ENCODE measurements around the gene CIB1. TPM values are rescaled to one million over a fixed set of nuclear protein-coding genes. Genes with fewer than 3 reads are reported as not detected.
"Not testable (repeated sequence)": the region's sequence is repeated elsewhere in the genome, so short reads cannot be mapped to it uniquely, and the experiment has no call there.

Gene CIB1
- 10 to 100 TPM; 50.2 to 62.1 (median 52.7) TPM for polyA plus RNA-seq (ENCODE audit: insufficient read length in 4 of 4)

GRCh38 chr15:90233387-90234095 lies at the start of gene CIB1:
Gene CIB1, minus strand, starts transcription at chr15:90233941. Its CDS starts 56 bp downstream, at chr15:90233885.
- DNase-seq (ENCODE audit: low read depth in 4 of 4, low spot score in 2 of 4) = peak in 2 of 4 donors; percentile 84 to 92

DNA sequence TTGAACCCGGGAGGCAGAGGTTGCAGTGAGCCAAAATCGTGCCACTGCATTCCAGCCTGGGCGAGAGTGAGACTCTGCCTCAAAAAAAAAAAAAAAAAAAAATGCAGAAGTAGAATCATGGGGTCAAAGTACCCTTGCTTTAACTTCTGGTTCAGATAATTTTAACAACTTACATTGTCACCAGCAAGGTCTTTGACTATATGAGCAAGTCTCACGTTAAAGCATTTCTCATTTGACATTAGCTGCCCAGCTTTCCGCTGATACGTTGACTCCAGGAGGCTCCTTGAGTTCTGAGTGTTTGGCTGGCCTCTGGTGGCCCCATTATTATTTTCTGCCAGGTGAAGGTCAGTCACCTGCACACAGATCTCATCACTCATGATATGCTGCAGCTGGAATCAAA lies 47.9 kb upstream of the CIB1 start:
- DNase-seq (ENCODE audit: low read depth in 4 of 4, low spot score in 2 of 4) = not testable (repeated sequence)

GRCh38 chr15:90280743-90281142 lies 47.0 kb upstream of the CIB1 start:
- DNase-seq (ENCODE audit: low read depth in 4 of 4, low spot score in 2 of 4) = not testable (repeated sequence)

DNA sequence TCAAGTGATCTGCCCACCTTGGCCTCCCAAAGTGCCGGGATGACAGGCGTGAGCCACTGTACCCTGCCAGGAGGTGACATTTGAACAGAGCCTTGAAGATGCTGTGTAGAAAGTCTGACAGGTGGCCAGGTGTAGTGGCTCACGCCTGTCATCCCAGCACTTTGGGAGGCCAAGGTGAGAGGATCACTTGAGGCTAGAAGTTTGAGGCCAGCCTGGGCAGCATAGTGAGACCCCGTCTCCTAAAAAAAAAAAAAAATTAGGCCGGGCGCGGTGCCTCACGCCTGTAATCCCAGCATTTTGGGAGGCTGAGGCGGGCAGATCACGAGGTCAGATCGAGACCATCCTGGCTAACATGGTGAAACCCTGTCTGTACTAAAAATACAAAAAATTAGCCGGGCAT lies 44.7 kb upstream of the CIB1 start:
- not testable (repeated sequence) for DNase-seq (ENCODE audit: low read depth in 4 of 4, low spot score in 2 of 4)

GRCh38 chr15:90271459-90272166 lies 37.9 kb upstream of the CIB1 start:
- no peak for DNase-seq (ENCODE audit: low read depth in 4 of 4, low spot score in 2 of 4)

DNA sequence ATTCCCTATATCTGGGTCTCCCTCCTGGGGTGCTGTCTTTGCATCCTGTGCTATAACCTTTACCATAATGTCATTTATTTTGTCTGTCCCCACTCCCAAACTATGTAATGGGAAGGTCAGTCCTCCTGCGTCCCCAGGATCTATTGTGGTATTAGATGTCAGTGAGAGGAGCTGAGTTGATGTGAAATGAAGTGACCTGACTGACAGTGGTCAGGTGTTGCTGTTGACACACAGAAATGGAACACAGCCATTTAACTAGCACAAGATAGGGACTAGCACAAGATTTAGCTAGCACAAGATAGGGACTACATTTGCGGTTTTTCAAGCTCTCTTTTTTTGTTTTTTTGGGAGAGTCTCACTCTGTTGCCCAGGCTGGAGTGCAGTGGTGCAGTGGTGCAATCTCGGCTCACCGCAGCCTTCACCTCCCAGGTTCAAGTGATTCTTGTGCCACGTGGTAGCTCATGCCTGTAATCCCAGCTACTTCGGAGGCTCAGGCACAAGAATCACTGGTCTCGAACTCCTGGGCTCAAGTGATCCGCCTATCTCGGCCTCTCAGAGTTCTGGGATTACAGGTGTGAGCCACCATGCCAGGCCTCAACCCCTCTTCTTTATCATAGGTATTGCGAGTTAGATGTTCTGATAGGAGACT lies 36.9 kb upstream of the CIB1 start:
- no peak for DNase-seq (ENCODE audit: low read depth in 4 of 4, low spot score in 2 of 4)

DNA sequence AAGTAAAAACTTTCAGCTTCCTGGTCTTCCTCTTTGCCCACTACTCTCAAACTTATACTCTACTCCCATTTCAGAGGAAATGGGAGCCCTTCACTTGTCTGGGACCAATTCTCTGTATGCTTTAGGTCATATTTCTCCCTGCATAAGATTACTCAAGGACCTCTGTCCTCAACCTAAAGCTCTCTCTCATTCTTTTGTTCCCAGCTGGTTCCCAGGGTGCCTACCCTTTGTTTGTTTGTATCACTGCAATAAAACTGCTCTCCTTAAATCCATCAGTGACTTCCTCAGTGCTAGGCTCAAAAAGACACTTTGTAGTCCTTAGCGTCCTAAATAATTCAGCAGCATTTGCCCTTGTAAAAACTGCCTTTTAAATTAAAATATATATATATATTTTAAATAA lies 34.7 kb upstream of the CIB1 start:
- DNase-seq (ENCODE audit: low read depth in 4 of 4, low spot score in 2 of 4) = no peak

- DNase-seq (ENCODE audit: low read depth in 4 of 4, low spot score in 2 of 4) = no peak
These were observed 32.7 kb upstream of the CIB1 start for GRCh38 chr15:90266485-90266884.

- DNase-seq (ENCODE audit: low read depth in 4 of 4, low spot score in 2 of 4) = peak in 1 of 4 donors; percentile 23
These were observed 32.3 kb upstream of the CIB1 start for GRCh38 chr15:90266061-90266431.

DNA sequence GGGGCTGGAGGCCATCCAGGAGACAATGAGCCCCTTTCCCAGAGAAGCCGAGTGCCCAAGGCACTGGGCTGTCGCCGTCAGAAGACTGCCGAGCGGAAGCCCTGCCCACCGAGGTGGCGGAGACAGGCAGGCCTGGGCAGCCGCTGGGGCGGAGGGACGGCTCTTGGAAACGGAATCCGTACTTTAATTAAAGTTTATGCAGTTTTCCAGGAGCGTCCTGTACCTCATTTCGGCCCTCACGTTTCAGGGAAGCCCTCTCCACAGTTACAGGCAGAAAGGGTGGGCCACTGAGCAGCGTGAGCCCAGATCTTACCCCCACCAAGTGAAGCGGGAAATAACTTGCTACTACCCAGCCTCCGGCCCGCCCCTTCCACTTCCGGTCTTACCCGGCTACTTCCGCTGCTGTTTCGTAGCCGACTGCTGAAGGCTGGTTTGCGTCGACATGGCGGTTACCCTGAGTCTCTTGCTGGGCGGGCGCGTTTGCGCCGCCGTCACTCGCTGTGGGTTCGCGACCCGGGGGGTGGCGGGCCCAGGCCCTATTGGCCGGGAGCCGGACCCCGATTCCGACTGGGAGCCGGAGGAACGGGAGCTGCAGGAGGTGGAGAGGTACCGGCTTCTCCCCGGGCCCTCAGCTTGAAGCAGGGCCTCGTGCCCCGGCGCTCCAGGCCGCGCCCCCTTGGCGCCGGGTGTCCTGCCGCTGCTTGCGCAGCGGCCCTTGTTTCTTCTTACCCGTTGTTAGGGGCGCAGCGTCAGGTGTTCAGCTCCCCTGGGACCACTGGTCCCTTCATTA lies 31.7 kb upstream of the CIB1 start, which contains the start of gene NGRN:
NGRN (plus strand) TSS at position 402 of the 790 bp plus-strand sequence; CDS start at position 443, 41 bp downstream.
- peak; percentile 88 to 90 (median 90) for DNase-seq (ENCODE audit: low read depth in 4 of 4, low spot score in 2 of 4)

DNA sequence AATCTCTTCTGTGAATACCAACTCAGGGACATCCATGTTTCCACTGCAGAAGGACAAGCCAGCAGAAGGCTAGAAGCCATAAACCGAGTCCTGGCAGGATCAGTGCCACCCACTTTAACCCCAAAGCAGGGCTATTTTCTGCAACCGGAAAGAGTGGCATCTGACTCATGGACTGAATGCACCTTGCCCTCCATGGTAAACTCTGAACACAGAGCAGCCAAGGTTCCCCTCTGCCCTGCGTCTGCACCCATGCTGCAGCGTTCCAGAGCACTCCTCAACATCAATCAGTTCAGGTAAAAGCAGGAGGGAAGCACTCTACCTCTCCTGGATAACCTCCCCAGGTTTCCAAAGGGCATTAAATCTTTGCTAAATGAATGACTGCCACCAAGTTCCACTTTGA lies 30.9 kb upstream of the CIB1 start:
- DNase-seq (ENCODE audit: low read depth in 4 of 4, low spot score in 2 of 4) = no peak

- DNase-seq (ENCODE audit: low read depth in 4 of 4, low spot score in 2 of 4) = no peak
These were observed 28.7 kb upstream of the CIB1 start for GRCh38 chr15:90262426-90262825.

DNA sequence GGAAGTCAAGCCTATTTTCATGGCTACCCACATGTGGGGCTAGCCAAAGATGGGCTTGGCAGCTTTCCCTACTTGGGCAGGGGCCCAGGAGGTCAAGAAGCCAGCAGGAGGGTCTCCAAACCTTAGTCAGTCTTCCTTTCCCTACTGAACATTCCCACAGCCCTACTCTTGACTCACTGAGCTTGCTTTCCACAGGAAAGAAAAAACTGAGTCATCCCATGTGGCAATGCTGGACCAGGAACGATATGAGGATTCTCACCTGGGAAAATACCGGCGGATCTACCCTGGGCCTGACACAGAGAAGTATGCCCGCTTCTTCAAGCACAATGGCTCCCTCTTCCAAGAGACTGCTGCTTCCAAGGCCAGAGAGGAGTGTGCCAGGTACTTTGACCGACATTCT lies 28.1 kb upstream of the CIB1 start:
- no peak for DNase-seq (ENCODE audit: low read depth in 4 of 4, low spot score in 2 of 4)

DNA sequence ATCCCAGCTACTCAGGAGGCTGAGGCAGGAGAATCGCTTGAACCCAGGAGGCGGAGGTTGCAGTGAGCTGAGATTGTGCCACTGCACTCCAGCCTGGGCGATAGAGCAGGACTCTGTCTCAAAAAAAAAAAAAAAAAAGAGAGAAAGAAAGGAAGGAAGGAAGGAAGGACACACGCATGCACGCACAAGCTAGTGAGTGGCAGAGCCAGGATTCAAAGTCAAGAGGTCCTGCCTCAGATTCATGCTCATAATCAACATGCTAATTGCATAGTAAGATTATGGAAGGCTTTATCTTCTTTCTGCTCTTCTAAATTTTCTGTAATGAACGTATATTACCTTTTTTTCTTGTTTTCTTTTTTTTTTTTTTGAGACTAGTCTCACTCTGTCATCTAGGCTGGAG lies 27.0 kb upstream of the CIB1 start:
- DNase-seq (ENCODE audit: low read depth in 4 of 4, low spot score in 2 of 4) = not testable (repeated sequence)

- DNase-seq (ENCODE audit: low read depth in 4 of 4, low spot score in 2 of 4) = no peak
These were observed 25.8 kb upstream of the CIB1 start for GRCh38 chr15:90259524-90259923.

- no peak for DNase-seq (ENCODE audit: low read depth in 4 of 4, low spot score in 2 of 4)
These were observed 24.0 kb upstream of the CIB1 start for GRCh38 chr15:90257776-90258175.

DNA sequence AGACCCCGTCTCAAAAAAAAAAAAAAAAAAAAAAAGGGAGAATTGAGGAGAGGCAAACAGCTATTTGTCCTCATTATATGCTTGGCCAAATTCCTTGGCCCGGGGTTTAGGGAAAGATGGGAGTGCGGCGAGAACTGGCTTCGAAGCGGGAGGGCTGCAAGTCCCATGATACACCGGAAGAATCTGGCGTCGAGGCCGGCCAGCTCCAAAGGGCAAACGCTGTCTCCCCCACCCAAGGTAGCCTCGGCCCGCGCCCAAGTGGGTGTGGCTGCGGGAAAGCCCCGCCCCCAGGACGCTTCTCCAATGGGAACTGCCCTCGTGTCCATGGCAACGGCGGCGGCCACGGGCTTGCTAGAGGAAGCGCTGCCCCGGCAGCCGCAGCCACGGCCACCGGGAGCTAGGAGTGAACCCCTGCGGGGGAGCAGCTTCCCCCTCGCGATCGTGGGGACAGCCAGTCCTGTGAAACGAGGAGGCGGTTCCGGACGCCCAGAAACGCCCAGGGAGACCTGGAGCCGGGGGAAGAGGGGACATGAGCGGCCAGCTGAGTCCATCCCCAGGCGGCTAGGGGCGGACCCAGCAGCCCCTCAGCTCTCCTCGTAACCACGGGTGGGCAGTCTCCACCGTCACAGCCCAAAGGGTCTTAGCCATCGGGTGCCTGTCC lies 15.6 kb upstream of the CIB1 start, which contains the start of gene TTLL13:
TTLL13 (plus strand) TSS at position 354 of the 661 bp plus-strand sequence. CDS start 1,075 bp downstream, outside the sequence.
- DNase-seq (ENCODE audit: low read depth in 4 of 4, low spot score in 2 of 4) = peak in 3 of 4 donors; percentile 75 to 84 (median 82)

GRCh38 chr15:90248789-90249202 lies 15.1 kb upstream of the CIB1 start:
- no peak for DNase-seq (ENCODE audit: low read depth in 4 of 4, low spot score in 2 of 4)

- no peak for DNase-seq (ENCODE audit: low read depth in 4 of 4, low spot score in 2 of 4)
These were observed 10.3 kb upstream of the CIB1 start for GRCh38 chr15:90243943-90244639.

All from left renal cortex interstitium (tissue), 4 donors.